Activated CD8-positive, alpha-beta memory T cell treated with anti-CD3 and anti-CD28 coated beads, Interleukin-2, amount 50 U/mL, for 1 hour (primary cell): ENCODE measurements around the gene EPB41L2.

Source experiments
- DNase-seq: peaks from one replicate; pipeline ENCODE4 v3.0.0-alpha.2; 2020; ENCODE audit errors: extremely low read depth

The EPB41L2 gene

DNA sequence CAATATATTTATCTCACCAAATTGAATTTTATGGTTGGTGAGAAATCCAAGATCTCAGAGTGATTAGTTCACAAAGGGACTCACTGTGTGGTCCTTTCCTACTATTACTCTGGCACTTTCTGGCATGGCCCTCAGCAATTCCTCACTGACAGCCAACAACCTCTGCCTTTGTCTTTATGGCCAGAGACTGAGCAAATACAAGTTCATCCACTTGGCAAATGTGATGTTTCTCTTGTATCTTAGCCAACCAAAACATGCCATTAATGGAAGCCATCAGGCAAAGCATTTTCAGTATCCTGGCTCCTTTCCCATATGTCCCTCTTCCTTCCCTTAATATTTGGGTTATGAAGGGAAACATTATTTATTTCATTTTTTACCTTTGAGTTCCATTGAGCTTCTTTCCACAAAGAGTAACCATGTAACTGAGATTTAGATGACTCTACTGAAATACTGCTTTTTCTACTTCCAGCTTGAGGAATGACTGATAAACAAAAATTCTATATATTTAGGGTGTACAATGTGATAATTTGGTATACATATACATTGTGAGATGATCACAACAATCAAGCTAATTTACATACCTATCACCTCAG lies 266.6 kb downstream of the EPB41L2 start:
- no peak for DNase-seq

DNA sequence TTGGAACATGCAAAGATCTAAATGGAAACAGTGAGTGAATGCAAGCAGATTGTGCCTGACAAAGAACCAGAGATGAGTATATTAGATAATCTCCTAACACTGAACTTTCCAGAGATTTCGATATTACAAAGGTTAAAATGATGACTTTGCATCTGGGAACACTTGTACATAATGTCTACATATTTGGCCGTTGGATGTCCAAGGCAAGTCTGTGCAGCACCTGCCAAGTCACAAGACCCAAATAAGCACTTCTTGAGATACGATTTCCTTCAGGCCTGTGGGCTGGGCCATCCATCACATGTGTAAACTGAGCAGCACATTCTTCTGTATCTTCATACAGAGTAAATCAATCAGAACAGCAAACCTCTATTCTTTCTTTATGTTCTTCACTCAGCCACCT lies 268.3 kb downstream of the EPB41L2 start:
- DNase-seq: no peak

DNA sequence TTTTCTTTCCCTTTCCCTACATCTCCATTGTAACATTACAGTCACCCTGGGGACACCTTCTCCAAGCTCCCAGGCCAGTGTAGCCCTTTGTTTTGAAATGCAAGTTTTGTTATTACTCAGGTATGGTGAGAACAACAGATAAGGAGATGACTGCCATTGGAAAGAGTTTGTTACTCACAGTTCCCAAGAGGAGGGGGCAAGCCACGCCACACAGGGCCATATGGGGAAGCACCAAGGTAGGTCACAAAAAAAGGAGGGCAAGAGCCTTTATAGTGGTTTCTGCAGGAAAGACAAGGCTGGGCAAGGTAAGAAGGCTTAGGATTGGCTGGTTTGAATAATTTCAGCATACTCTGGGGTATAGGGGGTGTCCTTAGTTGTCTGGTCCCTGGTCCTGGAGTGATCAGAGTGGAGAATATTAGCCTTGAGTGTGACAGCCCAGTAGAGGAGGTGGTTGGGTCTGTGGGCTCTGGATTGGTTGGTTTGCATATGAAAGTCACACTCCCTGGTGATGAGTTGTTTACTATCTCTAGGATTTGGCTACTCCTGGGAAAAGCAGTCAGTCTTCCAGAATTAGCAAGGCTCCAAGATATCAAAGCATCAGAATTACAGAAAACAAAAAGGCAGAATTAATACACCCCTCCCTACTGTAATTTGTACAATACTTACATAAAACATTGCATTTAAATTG lies 268.9 kb downstream of the EPB41L2 start:
- DNase-seq: no peak
